Measurements from ENCODE around the gene GLRX. TPM values are rescaled to one million over a fixed set of nuclear protein-coding genes. Genes with fewer than 3 reads are reported as not detected.
A peak's percentile ranks its signal among the peaks of the same experiment; 100 is the strongest.
"Not testable (repeated sequence)": the region's sequence is repeated elsewhere in the genome, so short reads cannot be mapped to it uniquely, and the experiment has no call there.

The GLRX gene
- total and polyA plus RNA-seq, 11 donors = 69.7 to 293 (median 116) TPM

GRCh38 chr5:95812074-95812471 is 10.5 kb downstream of the GLRX start:
- 19 to 30% (median 24%) methylated on average over 5 to 6 of the region's 6 CpGs for WGBS, 4 donors
- Histone ChIP-seq H3K27me3 (no peaks in the 10 kb centered on the region), H3K4me1 (peaks cover 16 to 90% (median 58%) of the 10 kb centered on the region in 12 donors), H3K9me3 (no peaks in the 10 kb centered on the region), H3K27ac (peak overlapping the region in 9 of 12 donors; percentile 1 to 88 (median 60)), H3K36me3 (peaks cover 0 to 50% (median 38%) of the 10 kb centered on the region in 9 donors), H3K4me3 (no peak overlapping the region)
- intact Hi-C loops (cut with DNase I) = no loop called here
- peak in 2 of 5 donors; percentile 45 to 54 for DNase-seq
- no peak for TF ChIP-seq POLR2A (IDR thresholded peaks at IDR 0.05)
- no peak for TF ChIP-seq CTCF (IDR thresholded peaks at IDR 0.05)
- peak in 3 of 4 donors; percentile 2 to 25 (median 21) for ATAC-seq

GRCh38 chr5:95811461-95812073 is 11.0 kb downstream of the GLRX start:
- ATAC-seq; H3K27me3 ChIP-seq; H3K4me3 ChIP-seq; intact Hi-C loops (cut with DNase I); H3K9me3 ChIP-seq; DNase-seq: not testable (repeated sequence)
- WGBS, 4 donors = 79 to 87% (median 83%) methylated on average over 13 of the region's 13 CpGs
- Histone ChIP-seq H3K27ac (peak overlapping the region in 9 of 12 donors; percentile 1 to 88 (median 66)), H3K36me3 (peaks cover 0 to 45% (median 33%) of the 10 kb centered on the region in 9 donors), H3K4me1 (peaks cover 16 to 85% (median 54%) of the 10 kb centered on the region in 12 donors)

- H3K4me3 ChIP-seq; H3K9me3 ChIP-seq; DNase-seq; intact Hi-C loops (cut with DNase I); H3K27me3 ChIP-seq; ATAC-seq: not testable (repeated sequence)
- H3K36me3 ChIP-seq = peaks cover 0 to 40% (median 29%) of the 10 kb centered on the region in 9 donors
- H3K27ac ChIP-seq = peak overlapping the region in 8 of 12 donors; percentile 70 to 89 (median 86)
- peaks cover 16 to 80% (median 52%) of the 10 kb centered on the region in 12 donors for H3K4me1 ChIP-seq
- WGBS, 4 donors = 72 to 80% (median 78%) methylated on average over 6 of the region's 6 CpGs
These were observed 11.5 kb downstream of the GLRX start for GRCh38 chr5:95811126-95811423.

GRCh38 chr5:95810305-95811125 is 12.0 kb downstream of the GLRX start:
- no peaks in the 10 kb centered on the region for H3K9me3 ChIP-seq
- intact Hi-C loops (cut with DNase I) = no loop called here
- DNase-seq (no peak), ATAC-seq (no peak)
- no peaks in the 10 kb centered on the region for H3K27me3 ChIP-seq
- peaks cover 0 to 34% (median 23%) of the 10 kb centered on the region in 9 donors for H3K36me3 ChIP-seq
- peaks cover 16 to 74% (median 52%) of the 10 kb centered on the region in 12 donors for H3K4me1 ChIP-seq
- H3K27ac ChIP-seq = peak overlapping the region in 11 of 12 donors; percentile 65 to 89 (median 85)
- TF ChIP-seq POLR2A (IDR thresholded peaks at IDR 0.05) (no peak), CTCF (IDR thresholded peaks at IDR 0.05) (no peak)
- H3K4me3 ChIP-seq = no peak overlapping the region
- 39 to 51% (median 46%) methylated on average over 5 of the region's 5 CpGs for WGBS, 4 donors

GRCh38 chr5:95809414-95809960 is 13.0 kb downstream of the GLRX start:
- Histone ChIP-seq H3K36me3 (peaks cover 0 to 24% (median 13%) of the 10 kb centered on the region in 9 donors), H3K27ac (peak overlapping the region; percentile 65 to 89 (median 84)), H3K4me1 (peaks cover 16 to 69% (median 52%) of the 10 kb centered on the region in 12 donors), H3K9me3 (peaks cover 0 to 9% (median 0%) of the 10 kb centered on the region in 12 donors), H3K27me3 (no peaks in the 10 kb centered on the region), H3K4me3 (peak overlapping the region in 5 of 12 donors; percentile 8 to 32 (median 16))
- WGBS, 4 donors = 16 to 25% (median 22%) methylated on average over 2 of the region's 2 CpGs
- intact Hi-C loops (cut with DNase I) = no loop called here
- DNase-seq (peak in 2 of 5 donors; percentile 59 to 64), ATAC-seq (peak; percentile 63 to 76 (median 75))
- TF ChIP-seq POLR2A (IDR thresholded peaks at IDR 0.05) (no peak), CTCF (IDR thresholded peaks at IDR 0.05) (no peak)

Measured in heart left ventricle (tissue), 16 donors.